AG09309 (cell line): Measurements from ENCODE around the gene KMT5B.
A peak's percentile ranks its signal among the peaks of the same experiment; 100 is the strongest.

ENCODE experiments used
- DNase-seq: peaks from one replicate; pipeline ENCODE4 v3.0.0-alpha.2; 2010; ENCODE audit warnings: low read depth
- H3K4me3 ChIP-seq: 2 replicates; pipeline ENCODE4 v1.5.1; 2011; ENCODE audit warnings: mild to moderate bottlenecking, low read depth, low read length, moderate library complexity; ENCODE audit not compliant: control insufficient read depth
- TF ChIP-seq, protein P1 (sequence below): IDR thresholded peaks from 2 replicates; pipeline ENCODE4 v1.5.1; 2011; ENCODE audit warnings: mild to moderate bottlenecking, low read depth, low read length, inconsistent platforms; ENCODE audit not compliant: insufficient read depth, control insufficient read depth; ENCODE audit errors: missing control alignments

The KMT5B gene

DNA sequence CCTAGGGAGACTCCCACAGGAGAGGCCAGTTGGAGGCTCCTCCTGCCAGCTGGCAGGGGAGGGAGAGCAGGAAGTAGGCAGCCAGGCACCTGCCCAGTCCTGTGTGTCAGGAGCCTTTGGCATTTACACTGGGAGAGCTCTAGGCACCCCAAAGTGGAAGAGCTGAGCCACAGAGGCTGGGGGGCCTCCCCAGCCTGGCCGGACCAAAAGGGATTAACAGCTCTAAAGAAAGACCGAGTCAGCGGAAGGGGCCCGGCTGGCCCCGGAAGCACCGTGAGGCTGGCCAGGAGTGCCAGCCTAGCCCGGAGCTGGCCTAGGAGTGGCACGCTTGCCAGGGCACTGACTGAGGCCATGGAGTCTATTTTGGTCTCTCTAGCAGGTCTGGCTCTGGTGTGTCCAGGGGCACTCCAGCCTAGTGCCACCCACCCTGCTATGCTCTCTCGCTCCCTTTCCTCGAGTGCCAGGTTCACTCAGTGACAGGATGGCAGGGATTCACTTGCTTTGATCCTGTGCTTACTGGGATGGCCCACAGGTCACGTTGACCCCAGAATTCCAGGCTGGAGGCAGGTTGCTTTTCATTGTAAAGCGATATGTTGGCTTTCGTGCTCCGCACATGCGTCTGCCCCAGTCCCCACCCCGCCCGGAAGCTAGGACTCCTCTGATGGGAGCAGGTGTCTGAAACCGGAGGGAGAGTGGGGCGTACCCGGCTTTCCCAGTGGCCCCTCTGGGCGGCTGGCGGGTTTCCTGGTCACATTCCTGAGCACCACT lies 3.3 kb upstream of the KMT5B start:
- no peak overlapping the region for H3K4me3 ChIP-seq
- TF ChIP-seq, protein P1, sequence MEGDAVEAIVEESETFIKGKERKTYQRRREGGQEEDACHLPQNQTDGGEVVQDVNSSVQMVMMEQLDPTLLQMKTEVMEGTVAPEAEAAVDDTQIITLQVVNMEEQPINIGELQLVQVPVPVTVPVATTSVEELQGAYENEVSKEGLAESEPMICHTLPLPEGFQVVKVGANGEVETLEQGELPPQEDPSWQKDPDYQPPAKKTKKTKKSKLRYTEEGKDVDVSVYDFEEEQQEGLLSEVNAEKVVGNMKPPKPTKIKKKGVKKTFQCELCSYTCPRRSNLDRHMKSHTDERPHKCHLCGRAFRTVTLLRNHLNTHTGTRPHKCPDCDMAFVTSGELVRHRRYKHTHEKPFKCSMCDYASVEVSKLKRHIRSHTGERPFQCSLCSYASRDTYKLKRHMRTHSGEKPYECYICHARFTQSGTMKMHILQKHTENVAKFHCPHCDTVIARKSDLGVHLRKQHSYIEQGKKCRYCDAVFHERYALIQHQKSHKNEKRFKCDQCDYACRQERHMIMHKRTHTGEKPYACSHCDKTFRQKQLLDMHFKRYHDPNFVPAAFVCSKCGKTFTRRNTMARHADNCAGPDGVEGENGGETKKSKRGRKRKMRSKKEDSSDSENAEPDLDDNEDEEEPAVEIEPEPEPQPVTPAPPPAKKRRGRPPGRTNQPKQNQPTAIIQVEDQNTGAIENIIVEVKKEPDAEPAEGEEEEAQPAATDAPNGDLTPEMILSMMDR, result no peak
- no peak for DNase-seq

DNA sequence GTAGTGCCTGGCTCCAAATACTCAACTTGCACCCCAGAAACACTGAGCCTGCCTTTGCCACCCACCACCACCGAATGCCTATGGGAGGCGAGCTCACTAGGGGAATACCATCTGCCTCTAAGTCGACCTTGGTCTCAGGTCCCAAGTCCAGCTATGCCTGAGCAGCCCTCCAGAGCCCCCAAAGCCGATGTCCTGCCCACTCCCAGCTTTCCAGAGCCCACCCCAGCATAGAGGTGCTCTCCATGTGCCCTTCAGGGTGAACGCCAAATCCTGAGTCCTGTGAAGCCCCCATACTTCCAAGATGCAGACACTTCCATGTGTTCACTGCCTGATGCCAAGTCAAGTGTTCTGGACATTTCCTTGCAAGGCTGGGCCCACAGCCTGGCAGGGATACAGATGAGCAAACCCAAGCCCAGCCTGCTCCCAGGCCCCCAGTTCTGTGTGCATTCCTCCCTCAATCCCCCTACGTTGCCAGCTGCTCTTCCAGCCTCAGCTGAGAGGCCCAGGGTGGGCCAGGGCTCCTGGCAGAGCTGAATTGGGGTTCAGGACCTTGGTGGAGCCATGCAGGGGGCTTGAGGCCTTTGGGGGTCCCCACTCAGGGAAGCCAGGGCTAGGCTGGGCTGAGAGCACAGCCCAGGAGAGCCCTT lies 2.6 kb upstream of the KMT5B start:
- TF ChIP-seq, protein P1, result no peak
- DNase-seq, result no peak
- H3K4me3 ChIP-seq, result no peak overlapping the region

DNA sequence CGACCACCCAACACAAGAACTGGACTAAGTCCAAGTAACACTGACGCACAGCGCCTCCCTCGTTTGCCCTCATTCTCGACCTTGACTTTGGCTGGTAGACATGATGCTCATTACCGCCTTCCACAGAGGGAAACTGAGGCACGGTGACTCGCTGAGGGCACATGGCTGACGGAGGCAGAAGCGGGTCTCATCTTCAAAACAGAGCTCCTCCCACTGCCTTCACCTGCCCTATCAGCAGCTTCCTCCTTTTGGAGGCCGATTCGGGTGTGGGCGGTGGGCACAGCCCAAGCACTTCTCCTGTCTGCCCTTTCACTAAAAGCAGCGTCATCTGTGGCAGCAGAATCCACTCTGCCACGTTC lies 2.0 kb upstream of the KMT5B start:
- TF ChIP-seq, protein P1, result no peak
- no peak overlapping the region for H3K4me3 ChIP-seq
- no peak for DNase-seq

DNA sequence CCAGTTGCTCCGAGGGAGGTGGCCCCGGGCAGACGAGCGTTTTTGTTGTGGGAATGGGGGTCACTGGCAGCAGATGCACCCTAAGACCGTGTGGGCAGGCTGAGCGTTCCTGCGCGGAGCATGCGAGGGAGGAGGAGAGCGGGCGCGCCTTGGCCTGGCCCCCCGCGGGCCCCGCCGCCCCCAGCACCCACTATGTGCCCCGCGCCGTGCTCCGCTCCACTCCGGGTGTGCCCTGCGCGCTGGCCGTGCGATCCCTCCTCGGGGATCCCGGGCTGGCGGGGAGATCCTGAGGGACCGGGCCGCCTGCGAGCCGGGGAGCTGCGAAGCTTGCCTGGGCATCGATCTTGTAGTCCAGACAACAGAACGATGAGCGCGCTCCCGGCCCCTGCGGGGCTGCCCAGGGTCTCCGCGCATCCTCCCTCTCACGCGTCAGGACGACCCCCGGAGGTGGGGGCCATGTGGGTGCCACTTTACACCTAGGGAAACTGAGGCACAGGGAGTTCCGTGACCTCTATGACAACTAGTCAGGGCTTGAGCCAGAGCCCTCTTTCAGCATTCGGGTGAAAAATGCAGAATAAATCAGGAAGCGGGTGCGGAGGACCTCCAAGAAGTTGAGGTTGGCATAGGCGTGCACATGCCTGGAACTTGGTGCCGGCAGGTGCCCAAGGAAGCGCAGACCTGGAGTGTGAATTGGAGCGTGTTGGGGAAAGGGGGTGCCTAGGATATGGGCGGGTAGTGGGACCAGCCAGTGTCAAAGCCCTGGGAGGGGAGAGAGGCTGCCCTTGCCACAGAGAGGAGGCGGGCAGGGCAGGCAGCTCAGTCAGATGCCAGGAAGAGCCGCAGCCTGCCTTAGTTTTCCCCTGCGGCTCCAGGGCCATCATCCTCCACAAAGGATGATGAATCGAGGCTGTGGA lies 1.3 kb upstream of the KMT5B start:
- peak overlapping the region; percentile 59 for H3K4me3 ChIP-seq
- TF ChIP-seq, protein P1, result no peak
- no peak for DNase-seq

DNA sequence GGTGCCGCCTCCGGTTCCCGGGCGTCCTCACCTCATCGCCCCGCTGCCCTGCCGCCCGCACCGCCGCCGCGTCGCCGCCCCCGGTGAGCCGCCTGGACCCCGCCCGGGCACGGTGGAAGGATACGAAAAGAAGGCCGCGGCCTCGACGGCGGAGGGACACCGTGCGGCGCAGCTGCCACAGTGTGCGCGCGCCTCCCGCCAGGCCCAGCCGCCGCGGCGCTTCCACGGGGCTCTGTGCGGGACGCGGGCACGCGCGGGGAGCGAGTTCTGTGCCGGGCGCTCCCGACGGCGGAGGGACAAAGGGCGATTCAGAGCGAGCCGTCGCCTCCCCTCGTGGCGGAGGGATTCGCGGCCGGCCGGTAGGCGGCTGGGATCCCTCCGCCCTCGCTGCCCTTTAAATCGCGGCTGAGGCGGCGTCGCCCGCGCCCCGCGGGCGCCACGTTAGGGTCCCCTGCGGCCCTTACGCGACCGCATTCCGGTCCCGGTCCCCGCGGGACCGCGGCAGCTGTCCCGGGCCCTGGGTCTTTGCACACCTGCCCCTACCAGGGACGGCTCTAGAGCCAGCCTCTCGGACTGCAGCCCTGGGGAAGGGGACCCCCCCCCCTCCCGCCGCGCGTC lies 568 bp upstream of the KMT5B start:
- peak; percentile 94 for DNase-seq
- TF ChIP-seq, protein P1, result no peak
- peak overlapping the region; percentile 59 for H3K4me3 ChIP-seq

DNA sequence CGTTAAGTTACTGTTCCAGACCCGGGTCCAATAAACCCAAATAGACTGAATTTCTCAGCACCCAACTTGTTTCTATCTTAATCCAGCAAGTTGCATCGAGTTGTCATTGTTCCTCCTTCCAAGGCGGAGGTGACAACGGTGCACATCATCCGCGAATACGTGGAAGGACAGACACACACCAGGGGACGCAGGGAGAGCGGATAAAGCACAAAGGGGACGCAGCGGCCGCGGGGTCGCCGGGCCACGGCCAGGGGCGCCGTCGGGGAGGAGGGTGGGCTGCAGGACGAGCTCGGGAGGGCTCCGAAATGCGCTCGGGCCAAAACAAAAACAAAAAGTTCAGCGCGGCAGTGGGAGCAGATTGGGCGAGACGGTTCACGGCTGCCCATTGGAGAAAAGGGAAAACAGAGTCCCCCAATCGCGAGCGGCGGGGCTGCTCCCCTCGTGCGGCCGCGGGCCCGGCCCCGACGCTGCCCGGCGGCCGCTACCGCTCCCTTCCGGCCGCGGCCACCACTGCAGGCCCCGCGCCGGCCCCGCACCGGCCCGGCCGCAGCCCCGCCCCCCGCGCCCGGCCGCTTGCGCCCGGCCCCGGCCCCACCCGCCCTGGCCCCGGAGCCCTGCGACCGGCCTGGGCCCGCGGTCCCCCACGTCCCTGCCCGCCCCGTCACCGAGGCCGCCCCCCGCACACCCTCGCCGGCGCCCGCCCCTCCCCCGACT lies 518 bp downstream of the KMT5B start:
- DNase-seq, result peak; percentile 31
- TF ChIP-seq, protein P1, result peak; percentile 28
- peak overlapping the region; percentile 59 for H3K4me3 ChIP-seq
